Measurements from ENCODE around the gene HAGH. TPM values are rescaled to one million over a fixed set of nuclear protein-coding genes. Genes with fewer than 3 reads are reported as not detected.

The HAGH gene
- total RNA-seq, 1 experiment from 2014 or later, result 38.4 TPM

DNA sequence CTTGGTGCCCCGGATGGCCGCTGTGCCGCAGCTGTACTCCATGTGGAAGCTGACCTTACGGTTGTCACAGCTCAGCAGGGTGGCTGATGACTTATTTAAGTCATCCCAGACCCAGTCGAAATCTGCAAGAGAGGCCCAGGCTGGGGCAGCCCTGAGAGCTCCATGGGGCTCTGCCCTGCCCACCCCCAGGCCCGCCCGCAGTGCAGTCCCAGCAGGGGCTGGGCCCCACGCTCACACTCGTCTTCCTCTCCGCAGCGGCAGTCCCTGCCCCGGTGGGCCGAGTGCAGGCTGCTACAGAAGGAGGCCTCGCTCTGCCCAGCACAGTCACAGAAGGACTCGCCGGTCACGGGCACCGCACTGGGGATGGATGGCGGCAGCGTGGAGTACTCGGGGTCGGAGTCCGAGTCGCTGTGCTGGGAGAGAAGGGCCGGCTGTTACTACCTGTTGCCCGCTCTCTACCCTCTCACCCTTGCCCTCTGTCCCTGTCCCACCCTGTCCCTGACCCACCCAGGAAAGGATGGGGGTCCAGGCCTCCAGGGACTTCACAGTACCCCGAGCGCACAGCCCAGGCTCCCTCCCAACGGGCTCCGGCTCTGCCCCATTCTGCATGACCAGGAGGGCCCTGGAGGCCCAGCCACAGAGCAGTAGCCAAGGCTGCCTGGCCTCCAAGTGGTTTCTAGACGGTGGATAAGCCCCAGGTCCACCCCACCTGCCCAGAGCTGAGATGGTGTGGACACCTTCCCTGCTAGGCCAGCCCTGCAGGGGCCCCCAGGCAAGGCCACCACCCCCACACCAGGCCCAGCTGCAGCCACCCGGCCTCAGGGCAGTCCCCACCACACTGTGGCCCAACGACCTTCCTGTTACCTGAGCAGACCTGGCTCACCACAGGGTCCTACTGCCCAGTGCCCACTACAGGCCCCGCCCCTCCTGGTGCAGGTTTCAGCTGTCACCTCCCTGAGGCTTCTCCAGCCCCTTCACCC lies 48.1 kb downstream of the HAGH start:
- H3K27me3 ChIP-seq (ENCODE audit: low read length), result no peaks in the 10 kb centered on the region
- no peak overlapping the region for H3K9ac ChIP-seq (ENCODE audit: low read length)
- 0 out of 2 replicates have a peak, but pooled peaks cover 2% of the 10 kb centered on the region for H3K36me3 ChIP-seq (ENCODE audit: insufficient read depth, low read length)
- H4K20me1 ChIP-seq (ENCODE audit: insufficient read depth, low read depth, low read length), result peaks cover 19% of the 10 kb centered on the region; the same call in 1 of the 2 replicates
- H3K27ac ChIP-seq (ENCODE audit: low read length), result no peak overlapping the region
- H3K4me3 ChIP-seq (ENCODE audit: low read length), result no peak overlapping the region
- H3K9me3 ChIP-seq (ENCODE audit: low read length), result no peaks in the 10 kb centered on the region
- no peaks in the 10 kb centered on the region for H3K9me2 ChIP-seq (replicated peaks; ENCODE audit: insufficient read depth, low read length)
- DNase-seq, result no peak
- no peak overlapping the region for H2AFZ ChIP-seq (ENCODE audit: low read length)
- peaks cover 32% of the 10 kb centered on the region for H3K79me2 ChIP-seq (ENCODE audit: low read length)
- H3K4me1 ChIP-seq (ENCODE audit: low read length), result peaks cover 26% of the 10 kb centered on the region
- no peak overlapping the region for H3K4me2 ChIP-seq (ENCODE audit: low read depth, low read length, poor library complexity, severe bottlenecking)

- Histone ChIP-seq H3K4me3 (ENCODE audit: low read length) (no peak overlapping the region), H3K9me2 (replicated peaks; ENCODE audit: insufficient read depth, low read length) (no peaks in the 10 kb centered on the region), H3K4me1 (ENCODE audit: low read length) (peaks cover 26% of the 10 kb centered on the region), H3K27me3 (ENCODE audit: low read length) (no peaks in the 10 kb centered on the region), H3K4me2 (ENCODE audit: low read depth, low read length, poor library complexity, severe bottlenecking) (no peak overlapping the region), H3K9me3 (ENCODE audit: low read length) (no peaks in the 10 kb centered on the region), H3K9ac (ENCODE audit: low read length) (no peak overlapping the region), H4K20me1 (ENCODE audit: insufficient read depth, low read depth, low read length) (peaks cover 19% of the 10 kb centered on the region; the same call in 1 of the 2 replicates), H3K36me3 (ENCODE audit: insufficient read depth, low read length) (0 out of 2 replicates have a peak, but pooled peaks cover 2% of the 10 kb centered on the region), H3K27ac (ENCODE audit: low read length) (no peak overlapping the region), H2AFZ (ENCODE audit: low read length) (no peak overlapping the region), H3K79me2 (ENCODE audit: low read length) (peaks cover 33% of the 10 kb centered on the region)
- DNase-seq, result no peak
These were observed 49.0 kb downstream of the HAGH start for GRCh38 chr16:1777375-1778199.

- no peak overlapping the region for H2AFZ ChIP-seq (ENCODE audit: low read length)
- H3K79me2 ChIP-seq (ENCODE audit: low read length), result peaks cover 39% of the 10 kb centered on the region
- H4K20me1 ChIP-seq (ENCODE audit: insufficient read depth, low read depth, low read length), result peaks cover 19% of the 10 kb centered on the region; the same call in 1 of the 2 replicates
- H3K4me3 ChIP-seq (ENCODE audit: low read length), result no peak overlapping the region
- no peak overlapping the region for H3K4me2 ChIP-seq (ENCODE audit: low read depth, low read length, poor library complexity, severe bottlenecking)
- H3K9ac ChIP-seq (ENCODE audit: low read length), result no peak overlapping the region
- H3K9me2 ChIP-seq (replicated peaks; ENCODE audit: insufficient read depth, low read length), result no peaks in the 10 kb centered on the region
- H3K36me3 ChIP-seq (ENCODE audit: insufficient read depth, low read length), result peaks cover 2% of the 10 kb centered on the region; the same call in 1 of the 2 replicates
- H3K4me1 ChIP-seq (ENCODE audit: low read length), result peaks cover 26% of the 10 kb centered on the region
- no peaks in the 10 kb centered on the region for H3K27me3 ChIP-seq (ENCODE audit: low read length)
- no peak overlapping the region for H3K27ac ChIP-seq (ENCODE audit: low read length)
- no peak for DNase-seq
- H3K9me3 ChIP-seq (ENCODE audit: low read length), result no peaks in the 10 kb centered on the region
These were observed 49.6 kb downstream of the HAGH start for GRCh38 chr16:1776991-1777374.

- Histone ChIP-seq H3K36me3 (ENCODE audit: insufficient read depth, low read length) (peaks cover 2% of the 10 kb centered on the region; the same call in 1 of the 2 replicates), H3K4me2 (ENCODE audit: low read depth, low read length, poor library complexity, severe bottlenecking) (no peak overlapping the region), H3K9me2 (replicated peaks; ENCODE audit: insufficient read depth, low read length) (no peaks in the 10 kb centered on the region), H3K9me3 (ENCODE audit: low read length) (no peaks in the 10 kb centered on the region), H3K27ac (ENCODE audit: low read length) (no peak overlapping the region), H4K20me1 (ENCODE audit: insufficient read depth, low read depth, low read length) (peaks cover 22% of the 10 kb centered on the region; the same call in 1 of the 2 replicates), H3K27me3 (ENCODE audit: low read length) (no peaks in the 10 kb centered on the region), H3K9ac (ENCODE audit: low read length) (no peak overlapping the region), H3K4me3 (ENCODE audit: low read length) (no peak overlapping the region), H3K4me1 (ENCODE audit: low read length) (peaks cover 25% of the 10 kb centered on the region), H2AFZ (ENCODE audit: low read length) (no peak overlapping the region), H3K79me2 (ENCODE audit: low read length) (peaks cover 42% of the 10 kb centered on the region)
- no peak for DNase-seq
These were observed 50.0 kb downstream of the HAGH start for GRCh38 chr16:1776672-1776955.

- Histone ChIP-seq H3K4me1 (ENCODE audit: low read length) (peaks cover 20% of the 10 kb centered on the region), H3K27me3 (ENCODE audit: low read length) (no peaks in the 10 kb centered on the region), H3K9ac (ENCODE audit: low read length) (no peak overlapping the region), H3K4me3 (ENCODE audit: low read length) (no peak overlapping the region), H3K27ac (ENCODE audit: low read length) (no peak overlapping the region), H3K9me2 (replicated peaks; ENCODE audit: insufficient read depth, low read length) (no peaks in the 10 kb centered on the region), H3K79me2 (ENCODE audit: low read length) (peaks cover 40% of the 10 kb centered on the region), H3K9me3 (ENCODE audit: low read length) (no peaks in the 10 kb centered on the region), H2AFZ (ENCODE audit: low read length) (no peak overlapping the region), H4K20me1 (ENCODE audit: insufficient read depth, low read depth, low read length) (peaks cover 18% of the 10 kb centered on the region; the same call in 1 of the 2 replicates), H3K36me3 (ENCODE audit: insufficient read depth, low read length) (peaks cover 2% of the 10 kb centered on the region; the same call in 1 of the 2 replicates), H3K4me2 (ENCODE audit: low read depth, low read length, poor library complexity, severe bottlenecking) (no peak overlapping the region)
- DNase-seq, result no peak
These were observed 50.6 kb downstream of the HAGH start for GRCh38 chr16:1775846-1776671.

DNA sequence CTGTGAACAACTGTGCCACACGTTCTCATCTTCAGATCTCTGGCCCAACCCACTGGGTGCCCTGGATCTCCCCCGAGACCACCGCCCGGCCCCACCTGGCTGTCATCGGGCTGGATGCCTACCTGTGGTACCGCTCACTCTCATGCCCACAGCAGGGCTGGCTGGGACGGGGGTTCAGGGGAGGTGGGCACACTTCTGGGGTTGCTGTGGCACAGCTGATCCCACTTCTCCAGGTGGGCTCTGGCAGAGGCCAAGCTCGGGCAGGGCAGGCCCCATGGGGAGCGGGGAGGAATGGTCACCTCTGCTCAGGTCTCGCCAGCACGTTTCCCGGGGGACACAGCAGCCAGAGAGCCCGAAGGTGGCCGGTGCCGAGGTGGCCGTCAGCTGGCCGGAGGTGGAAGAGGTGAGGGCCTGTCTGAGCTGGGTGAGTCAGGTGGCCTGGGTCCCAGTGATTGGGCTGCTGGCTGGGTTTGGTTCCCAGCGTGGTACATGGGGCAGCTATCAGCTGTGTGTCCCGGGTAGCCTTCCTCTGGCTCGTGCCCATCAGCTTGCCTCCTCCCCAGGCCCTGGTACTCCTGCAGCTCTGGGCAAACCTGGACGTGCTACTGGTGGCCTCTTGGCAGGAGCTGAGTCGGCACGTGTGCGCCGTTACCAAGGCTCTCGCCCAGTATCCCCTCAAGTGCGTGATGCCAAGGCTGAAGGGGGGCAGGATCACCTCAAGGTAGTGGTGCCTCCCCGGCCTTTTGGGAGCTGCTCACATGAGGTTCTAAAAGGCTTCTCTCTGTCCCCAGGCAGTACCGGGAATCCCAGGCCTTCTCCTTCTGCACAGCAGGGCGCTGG lies 51.4 kb downstream of the HAGH start:
- no peak overlapping the region for H2AFZ ChIP-seq (ENCODE audit: low read length)
- H3K4me2 ChIP-seq (ENCODE audit: low read depth, low read length, poor library complexity, severe bottlenecking), result peak overlapping the region; percentile 97
- peaks cover 19% of the 10 kb centered on the region for H3K4me1 ChIP-seq (ENCODE audit: low read length)
- H3K27ac ChIP-seq (ENCODE audit: low read length), result no peak overlapping the region
- no peak for DNase-seq
- H3K27me3 ChIP-seq (ENCODE audit: low read length), result no peaks in the 10 kb centered on the region
- H3K36me3 ChIP-seq (ENCODE audit: insufficient read depth, low read length), result peaks cover 2% of the 10 kb centered on the region
- H3K9me3 ChIP-seq (ENCODE audit: low read length), result no peaks in the 10 kb centered on the region
- H3K9me2 ChIP-seq (replicated peaks; ENCODE audit: insufficient read depth, low read length), result no peaks in the 10 kb centered on the region
- H4K20me1 ChIP-seq (ENCODE audit: insufficient read depth, low read depth, low read length), result peaks cover 21% of the 10 kb centered on the region
- H3K9ac ChIP-seq (ENCODE audit: low read length), result peak overlapping the region; percentile 93
- no peak overlapping the region; the same call in 1 of the 2 replicates for H3K4me3 ChIP-seq (ENCODE audit: low read length)
- peaks cover 46% of the 10 kb centered on the region for H3K79me2 ChIP-seq (ENCODE audit: low read length)

- peaks cover 27% of the 10 kb centered on the region for H3K4me1 ChIP-seq (ENCODE audit: low read length)
- H3K9ac ChIP-seq (ENCODE audit: low read length), result peak overlapping the region; percentile 93
- no peak overlapping the region for H2AFZ ChIP-seq (ENCODE audit: low read length)
- H3K9me3 ChIP-seq (ENCODE audit: low read length), result no peaks in the 10 kb centered on the region
- DNase-seq, result no peak
- H3K4me2 ChIP-seq (ENCODE audit: low read depth, low read length, poor library complexity, severe bottlenecking), result peak overlapping the region; percentile 97
- H3K27ac ChIP-seq (ENCODE audit: low read length), result no peak overlapping the region
- H4K20me1 ChIP-seq (ENCODE audit: insufficient read depth, low read depth, low read length), result peaks cover 22% of the 10 kb centered on the region
- peaks cover 49% of the 10 kb centered on the region for H3K79me2 ChIP-seq (ENCODE audit: low read length)
- no peaks in the 10 kb centered on the region for H3K27me3 ChIP-seq (ENCODE audit: low read length)
- peaks cover 2% of the 10 kb centered on the region for H3K36me3 ChIP-seq (ENCODE audit: insufficient read depth, low read length)
- H3K9me2 ChIP-seq (replicated peaks; ENCODE audit: insufficient read depth, low read length), result no peaks in the 10 kb centered on the region
- H3K4me3 ChIP-seq (ENCODE audit: low read length), result peak overlapping the region; percentile 86
These were observed 52.2 kb downstream of the HAGH start for GRCh38 chr16:1774448-1774780.
